Dermis microvascular lymphatic vessel endothelial cell (primary cell): ENCODE measurements around the gene RGS5. TPM values are rescaled to one million over a fixed set of nuclear protein-coding genes. Genes with fewer than 3 reads are reported as not detected.

Experiments used
- DNase-seq, 2 donors: peaks; one replicate each; pipeline versions ENCODE4 v3.0.0 to v3.0.0-alpha.2; 2010; ENCODE audit warnings: low read depth in 2 of 2
- total RNA-seq: library from RNA; depleted of rRNA; stranded (reverse); fragments of >200 nt; gene quantifications from 2 replicates; pipeline ENCODE4 v1.2.1, GENCODE V29; 2014

The RGS5 gene
- total RNA-seq, 1 donor from 2014 or later: 1.0 TPM

DNA sequence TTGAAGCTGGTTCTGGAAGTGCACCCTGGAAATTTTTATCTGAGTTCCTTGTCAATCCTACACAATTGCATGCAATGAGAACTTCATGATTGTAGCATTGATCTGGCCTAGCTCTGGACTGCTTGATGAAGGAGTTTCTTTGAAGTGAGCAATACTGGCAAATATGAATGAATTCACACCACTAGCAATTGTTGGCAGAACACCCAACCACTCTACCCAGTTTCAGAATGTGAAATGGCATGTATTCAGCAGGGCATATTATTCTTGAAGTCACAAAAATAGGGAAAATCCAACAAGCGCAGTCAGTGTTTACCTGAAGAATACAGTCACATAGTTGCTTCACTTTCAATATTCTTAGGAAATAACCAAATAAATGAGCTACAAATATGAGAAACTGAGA is 57.3 kb downstream of the RGS5 start:
- no peak for DNase-seq

- DNase-seq: no peak
These were observed 58.3 kb downstream of the RGS5 start for GRCh38 chr1:163144418-163144817.

GRCh38 chr1:163142152-163142551 is 60.6 kb downstream of the RGS5 start:
- DNase-seq: no peak

- no peak for DNase-seq
These were observed 61.2 kb downstream of the RGS5 start for GRCh38 chr1:163141556-163141955.

GRCh38 chr1:163137556-163138265 is 65.0 kb downstream of the RGS5 start:
- no peak for DNase-seq

DNA sequence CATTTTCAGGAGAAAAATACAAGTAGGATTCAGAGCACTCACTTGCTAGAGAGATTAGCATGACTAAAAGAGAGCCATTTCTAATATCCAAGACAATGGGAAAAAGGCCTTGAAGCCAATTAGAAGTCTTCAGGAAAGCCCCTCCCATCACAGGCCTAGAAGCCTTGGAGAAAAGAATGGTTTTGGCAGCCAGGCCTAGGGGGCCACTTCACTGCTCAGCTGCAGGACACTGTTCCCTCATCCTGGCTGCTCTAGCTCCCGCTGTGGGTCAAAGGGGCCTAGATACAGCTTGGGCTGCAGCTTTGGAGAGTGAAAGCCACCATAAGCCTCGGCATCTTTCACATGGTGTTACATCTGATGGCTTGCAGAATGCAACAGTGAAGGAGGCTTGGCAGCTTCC is 70.7 kb downstream of the RGS5 start:
- no peak for DNase-seq

- DNase-seq: no peak
These were observed 72.4 kb downstream of the RGS5 start for GRCh38 chr1:163130225-163130856.

GRCh38 chr1:163128282-163128681 is 74.4 kb downstream of the RGS5 start:
- no peak for DNase-seq

DNA sequence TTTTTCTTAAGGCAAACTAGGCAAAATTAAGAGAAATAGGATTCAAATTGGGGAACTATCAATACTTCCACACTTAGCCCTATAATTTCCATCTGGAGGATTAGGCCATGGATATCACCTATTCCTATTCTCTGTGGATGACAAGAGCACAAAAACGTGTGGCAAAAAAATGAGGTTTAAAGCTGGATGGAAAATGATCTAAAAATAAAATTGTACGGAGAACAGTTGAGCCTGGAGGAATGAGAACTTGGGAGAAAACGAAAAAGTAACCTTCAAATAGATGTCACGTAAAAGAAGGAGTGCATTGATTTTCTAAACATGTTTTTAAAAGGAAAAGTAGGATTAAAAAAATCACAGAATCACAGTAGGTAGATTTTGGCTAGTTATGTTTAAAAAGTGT is 77.9 kb downstream of the RGS5 start:
- DNase-seq: no peak

DNA sequence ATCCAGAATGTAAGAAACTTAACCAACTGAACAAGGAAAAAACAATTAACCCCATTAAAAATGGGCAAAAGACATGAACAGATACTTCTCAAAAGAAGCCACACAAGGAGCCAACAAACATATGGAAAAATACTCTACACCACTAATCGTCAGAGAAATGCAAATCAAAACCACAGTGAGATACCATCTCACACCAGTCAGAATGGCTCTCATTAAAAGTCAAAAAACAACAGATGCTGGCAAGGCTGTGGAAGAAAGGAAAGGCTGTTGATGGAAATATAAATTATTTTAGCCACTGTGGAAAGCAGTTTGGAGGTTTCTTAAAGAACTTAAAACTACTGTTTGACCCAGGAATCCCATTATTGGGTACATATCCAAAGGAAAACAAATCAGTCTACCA is 82.3 kb downstream of the RGS5 start:
- DNase-seq: no peak

- no peak for DNase-seq
These were observed 83.0 kb downstream of the RGS5 start for GRCh38 chr1:163119707-163120106.

DNA sequence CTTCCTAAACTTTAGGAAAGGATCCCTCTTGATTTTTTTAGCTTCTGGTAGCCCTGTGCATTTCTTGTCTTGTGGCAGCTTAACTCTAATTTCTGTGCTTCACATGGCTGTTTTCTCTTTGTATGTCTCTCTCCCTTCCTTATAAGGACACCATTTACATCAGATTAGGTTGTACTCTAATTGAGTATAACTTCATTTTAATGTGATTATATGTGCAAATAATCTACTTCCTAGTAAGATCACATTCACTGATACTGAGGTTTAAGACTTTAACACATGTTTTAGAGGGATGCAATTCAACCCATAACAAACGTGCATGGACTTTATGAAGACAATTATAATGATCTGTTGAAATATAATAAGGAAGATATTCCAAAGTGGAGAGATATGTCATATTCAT is 86.8 kb downstream of the RGS5 start:
- DNase-seq: no peak

DNA sequence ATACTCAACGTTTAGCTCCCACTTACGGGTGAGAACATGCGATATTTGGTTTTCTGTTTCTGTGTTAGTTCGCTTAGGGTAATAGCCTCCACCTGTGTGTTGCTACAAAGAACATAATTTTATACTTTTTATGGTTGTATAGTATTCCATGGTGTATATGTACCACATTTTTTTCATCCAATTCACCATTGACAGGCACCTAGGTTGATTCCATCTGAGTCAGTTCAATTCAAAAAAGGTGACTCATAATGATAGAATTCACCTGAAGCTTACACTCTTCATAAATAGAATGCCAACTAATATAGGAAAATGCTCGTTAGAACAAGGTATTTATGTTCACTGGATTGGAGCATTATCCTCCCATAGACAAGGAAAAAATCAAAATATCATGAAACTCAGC is 95.1 kb downstream of the RGS5 start:
- DNase-seq: no peak

DNA sequence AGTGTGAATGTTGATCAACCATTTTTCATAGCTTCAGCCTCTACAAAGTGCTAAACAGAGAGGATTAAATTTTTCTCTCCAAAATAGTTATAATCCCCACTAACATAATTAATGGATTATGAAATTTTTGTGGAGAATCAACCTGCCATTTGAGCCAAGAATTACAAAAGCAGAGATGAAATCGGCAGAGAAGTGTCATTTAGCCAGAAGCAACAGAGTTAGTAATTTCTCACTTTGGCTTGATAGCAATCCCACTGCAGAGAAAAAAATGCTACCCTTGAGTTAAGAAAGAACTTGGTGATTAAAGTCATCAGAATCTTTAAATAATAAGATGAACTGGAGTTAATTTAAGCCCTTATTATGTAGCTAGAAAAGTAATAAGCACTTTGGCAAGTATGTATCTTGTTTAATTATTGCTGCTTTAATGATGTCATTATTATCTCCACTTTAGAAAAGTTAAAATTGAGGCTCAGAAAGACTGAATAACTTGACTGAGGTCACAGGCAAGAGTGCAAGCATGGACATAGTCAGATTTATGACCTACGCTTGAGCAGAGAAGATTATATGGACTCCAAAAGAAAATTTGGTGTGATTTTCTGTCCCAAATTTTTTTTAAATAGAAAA is 96.2 kb downstream of the RGS5 start:
- DNase-seq: no peak

GRCh38 chr1:163104385-163105099 is 98.2 kb downstream of the RGS5 start:
- no peak for DNase-seq

DNA sequence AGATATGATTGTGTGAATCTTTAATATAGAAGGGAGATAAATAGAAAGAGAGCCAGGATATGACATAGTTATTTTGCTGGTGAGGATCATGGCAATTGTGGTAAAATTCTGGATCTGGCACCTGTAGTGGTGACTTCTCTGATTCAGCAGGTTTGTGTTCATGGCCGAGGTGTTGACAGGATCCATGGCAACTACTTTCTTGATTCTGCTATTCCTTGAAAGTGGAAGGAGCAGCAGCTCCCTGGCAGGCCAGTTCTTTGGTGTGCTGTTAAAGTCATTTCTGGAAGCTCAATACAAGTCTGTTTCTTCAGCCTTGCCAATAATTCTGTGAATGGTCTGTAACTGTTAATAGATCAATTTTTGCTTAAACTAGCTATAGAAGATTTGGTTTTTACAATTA is 100.1 kb downstream of the RGS5 start:
- DNase-seq: no peak

- DNase-seq: no peak
These were observed 107.5 kb downstream of the RGS5 start for GRCh38 chr1:163095213-163095612.

DNA sequence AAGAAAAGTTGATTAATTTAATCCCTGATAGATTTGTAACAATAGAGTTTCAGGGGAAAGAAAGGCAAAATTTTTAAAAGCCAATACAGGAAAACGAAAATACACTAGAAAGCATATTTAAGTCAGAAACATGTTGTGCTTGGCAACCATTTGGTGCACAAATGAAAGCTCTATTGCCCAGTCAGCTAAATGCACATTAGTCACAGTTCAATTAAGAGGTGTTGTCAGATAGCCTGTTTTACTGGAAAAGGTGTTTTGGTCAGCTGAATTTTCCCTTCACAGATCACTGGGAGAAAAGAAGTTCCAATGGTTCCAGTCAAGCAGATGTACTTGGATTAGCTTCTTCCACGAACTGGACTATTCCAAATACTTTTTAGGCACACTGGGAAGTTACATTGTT is 108.1 kb downstream of the RGS5 start:
- peak; percentile 52 to 65 for DNase-seq

- no peak for DNase-seq
These were observed 108.5 kb downstream of the RGS5 start for GRCh38 chr1:163094182-163094581.

DNA sequence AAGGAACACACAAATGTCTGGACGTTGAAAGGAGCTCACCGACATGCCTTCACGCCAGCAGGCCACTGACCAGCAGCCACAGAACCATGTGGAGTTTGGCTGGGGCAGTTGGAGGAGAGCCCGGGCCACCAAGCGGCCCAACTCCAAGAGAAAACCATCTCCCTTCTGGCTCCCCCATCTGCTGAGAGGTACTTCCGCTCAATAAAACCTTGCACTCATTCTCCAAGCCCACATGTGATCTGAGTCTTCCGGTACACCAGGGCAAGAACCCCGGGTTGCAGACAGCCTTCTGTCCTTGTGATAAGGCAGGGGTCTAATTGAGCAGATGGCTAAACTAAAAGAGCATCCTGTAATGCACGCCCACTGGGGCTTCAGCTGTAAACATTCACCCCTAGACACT is 109.1 kb downstream of the RGS5 start:
- DNase-seq: no peak

DNA sequence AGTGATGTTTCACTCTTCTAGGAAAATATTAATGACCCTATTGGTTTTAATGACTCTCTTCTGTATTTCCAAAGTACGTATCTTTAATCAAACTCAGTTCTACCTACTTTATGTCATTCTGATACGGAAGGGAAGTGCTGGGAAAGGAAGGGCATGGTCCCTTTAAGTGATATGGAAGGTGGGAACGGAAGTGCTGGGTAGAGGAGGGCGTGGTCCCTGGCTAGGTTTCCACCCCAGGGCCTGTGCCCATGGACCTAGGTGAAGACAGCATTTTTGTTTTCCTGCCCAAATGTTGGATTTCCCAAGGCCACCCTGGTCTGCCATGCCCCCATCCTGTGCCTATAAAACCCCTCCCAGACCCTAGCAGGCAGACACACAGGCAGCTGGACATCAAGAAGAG is 109.5 kb downstream of the RGS5 start:
- DNase-seq: no peak
